Activated CD8-positive, alpha-beta memory T cell treated with anti-CD3 and anti-CD28 coated beads for 4 hours (primary cell): Measurements from ENCODE around the gene DAPK1.
"Not testable (repeated sequence)": the region's sequence is repeated elsewhere in the genome, so short reads cannot be mapped to it uniquely, and the experiment has no call there.

ENCODE experiments used
- DNase-seq, 2 donors: peaks; one replicate each; pipeline ENCODE4 v3.0.0-alpha.2; 2020; ENCODE audit warnings: low read depth in 2 of 2

The DAPK1 gene

DNA sequence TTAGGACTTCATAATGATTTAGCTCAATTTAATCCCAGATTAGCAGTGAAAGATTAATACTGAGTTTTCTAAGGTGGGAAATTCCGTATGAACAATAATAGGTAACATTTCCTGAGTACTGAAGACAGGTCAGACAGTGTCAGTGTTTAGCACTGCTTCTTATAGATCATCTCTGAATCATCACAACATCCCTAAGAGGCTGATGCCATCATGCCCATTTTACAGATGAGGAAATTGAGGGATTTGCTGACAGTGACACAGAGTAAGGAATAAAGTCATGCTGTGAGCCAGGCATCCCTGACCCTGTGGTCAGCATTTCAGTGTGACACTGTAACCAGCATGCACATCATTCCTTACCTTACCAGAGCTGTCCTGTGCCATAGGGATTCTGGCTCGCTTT lies 44.5 kb downstream of the DAPK1 start:
- DNase-seq, result no peak

- no peak for DNase-seq
These were observed 45.6 kb downstream of the DAPK1 start for GRCh38 chr9:87543251-87543650.

DNA sequence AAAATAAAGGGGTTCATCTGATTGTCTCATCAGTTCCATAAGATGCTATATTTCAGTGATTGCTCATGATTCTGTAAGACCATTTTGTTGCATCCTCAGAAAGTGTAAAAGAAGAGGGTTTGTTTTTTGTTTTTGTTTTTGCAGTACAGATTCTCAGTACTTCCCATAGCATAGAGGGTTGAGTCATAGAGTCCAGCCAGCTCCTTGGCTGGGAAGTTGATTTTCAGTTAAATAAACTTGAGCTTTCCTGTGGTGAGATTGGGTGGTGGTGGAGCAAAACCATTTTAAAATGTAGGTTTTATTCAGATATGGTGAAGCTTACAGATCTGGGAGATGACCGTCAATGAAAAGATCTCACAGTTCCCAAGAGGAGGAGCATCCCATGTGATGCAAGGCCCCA lies 48.2 kb downstream of the DAPK1 start:
- no peak for DNase-seq

DNA sequence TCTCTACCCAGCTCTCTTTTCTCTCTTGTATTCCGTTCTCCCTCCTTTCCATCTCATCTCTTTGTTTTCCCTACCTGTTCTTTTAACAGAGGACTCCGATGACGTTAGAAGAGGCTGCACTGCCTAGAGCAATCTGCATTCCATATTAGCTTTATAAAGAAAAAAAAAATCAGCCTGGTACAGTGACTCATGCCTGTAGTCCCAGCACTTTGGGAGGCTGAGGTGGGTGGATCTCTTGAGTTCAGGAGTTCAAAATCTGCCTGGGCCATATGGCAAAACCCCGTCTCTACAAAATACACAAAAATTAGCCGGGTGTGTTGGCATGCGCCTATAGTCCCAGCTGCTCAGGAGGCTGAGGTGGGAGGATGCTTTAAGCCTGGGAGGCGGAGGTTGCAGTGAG lies 49.0 kb downstream of the DAPK1 start:
- DNase-seq, result no peak

- DNase-seq, result no peak
These were observed 50.0 kb downstream of the DAPK1 start for GRCh38 chr9:87547671-87548081.

- no peak for DNase-seq
These were observed 50.5 kb downstream of the DAPK1 start for GRCh38 chr9:87548159-87548558.

DNA sequence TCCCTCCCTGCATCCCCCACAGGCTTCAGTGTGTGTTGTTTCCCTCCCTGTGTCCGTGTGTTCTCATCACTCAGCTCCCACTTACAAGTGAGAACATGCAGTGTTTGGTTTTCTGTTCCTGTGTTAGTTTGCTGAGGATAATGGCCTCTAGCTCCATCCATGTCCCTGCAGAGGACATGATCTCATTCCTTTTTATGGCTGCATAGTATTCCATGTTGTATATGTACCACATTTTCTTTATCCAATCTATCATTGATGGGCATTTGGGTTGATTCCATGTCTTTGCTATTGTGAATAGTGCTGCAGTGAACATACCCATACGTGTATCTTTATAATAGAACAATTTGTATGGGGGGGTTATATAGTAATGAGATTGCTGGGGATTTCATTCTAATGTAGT lies 51.4 kb downstream of the DAPK1 start:
- DNase-seq, result not testable (repeated sequence)

DNA sequence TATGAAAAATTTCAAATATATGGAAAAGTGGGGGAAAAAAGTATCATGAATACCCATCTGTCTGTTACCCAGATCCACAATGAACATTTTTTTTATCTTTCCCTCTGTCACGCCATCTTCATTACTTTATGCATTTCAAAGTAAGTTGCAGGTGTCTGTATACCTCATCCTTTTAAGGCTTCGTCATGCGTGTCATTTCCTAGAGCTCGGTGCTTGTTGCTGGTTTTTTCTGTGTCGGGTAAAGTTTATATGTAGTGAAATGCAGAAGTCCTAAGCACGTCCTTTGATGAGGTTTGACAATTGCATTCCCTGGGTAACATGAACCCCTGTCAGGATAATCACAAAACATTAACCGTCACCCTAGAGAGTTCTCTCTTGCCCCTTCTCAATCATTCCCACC lies 52.1 kb downstream of the DAPK1 start:
- DNase-seq, result no peak

- DNase-seq, result no peak
These were observed 52.7 kb downstream of the DAPK1 start for GRCh38 chr9:87550253-87550954.

GRCh38 chr9:87551772-87552217 lies 54.1 kb downstream of the DAPK1 start:
- no peak for DNase-seq

DNA sequence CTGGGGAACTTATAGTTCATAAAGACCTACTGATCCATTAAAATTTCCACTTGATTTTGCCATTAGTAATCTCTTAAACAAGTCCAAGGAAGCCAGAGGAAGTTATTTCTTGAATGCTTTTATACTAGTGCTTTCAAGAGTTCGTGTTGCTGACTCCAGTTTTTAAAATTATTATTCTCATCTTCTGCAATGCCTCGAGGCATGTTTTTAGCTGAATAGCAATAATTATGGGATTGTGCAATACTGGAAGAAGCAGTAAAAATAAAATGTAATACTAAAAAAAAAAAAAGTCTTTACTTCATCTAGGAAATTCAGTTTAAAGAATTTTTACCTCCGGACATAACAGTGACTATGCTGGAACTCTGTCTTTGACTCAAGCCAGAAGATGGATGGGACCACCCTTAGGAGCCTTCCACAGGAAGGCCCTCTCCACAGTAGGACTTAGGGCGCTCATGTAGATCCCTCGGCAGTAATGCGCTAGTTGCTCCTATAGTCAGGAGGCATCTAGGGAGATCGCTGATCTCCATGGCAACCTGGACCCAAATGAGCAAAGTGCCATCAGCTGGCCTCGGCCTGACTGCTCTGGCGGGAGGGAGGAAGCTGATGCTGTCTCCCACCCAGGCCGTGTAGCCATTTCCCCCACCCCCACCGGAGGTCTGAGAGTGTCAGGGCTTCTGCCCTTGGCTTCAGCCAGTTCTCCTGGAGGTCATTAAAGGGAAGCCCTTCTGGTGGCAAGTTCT lies 56.7 kb downstream of the DAPK1 start:
- DNase-seq, result no peak

DNA sequence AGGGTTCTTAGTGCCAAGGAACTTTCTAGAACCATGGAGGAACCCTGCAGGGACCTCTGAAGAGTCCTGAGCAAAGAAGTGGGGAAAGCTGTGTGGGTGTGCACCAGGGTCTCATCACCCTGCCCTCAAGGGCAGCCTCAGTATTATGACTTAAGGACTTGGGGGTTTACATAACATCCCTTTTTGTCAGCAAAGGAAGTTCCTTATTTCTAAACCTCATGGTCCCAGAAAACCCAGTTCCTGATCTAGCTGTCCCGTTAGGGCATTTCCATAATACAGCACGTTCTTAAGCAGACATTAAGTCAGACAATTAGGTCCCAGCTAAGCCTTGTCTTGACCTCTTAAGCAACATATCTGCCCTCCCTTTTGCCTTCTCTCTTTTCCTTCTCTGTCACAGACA lies 57.3 kb downstream of the DAPK1 start:
- DNase-seq, result no peak

DNA sequence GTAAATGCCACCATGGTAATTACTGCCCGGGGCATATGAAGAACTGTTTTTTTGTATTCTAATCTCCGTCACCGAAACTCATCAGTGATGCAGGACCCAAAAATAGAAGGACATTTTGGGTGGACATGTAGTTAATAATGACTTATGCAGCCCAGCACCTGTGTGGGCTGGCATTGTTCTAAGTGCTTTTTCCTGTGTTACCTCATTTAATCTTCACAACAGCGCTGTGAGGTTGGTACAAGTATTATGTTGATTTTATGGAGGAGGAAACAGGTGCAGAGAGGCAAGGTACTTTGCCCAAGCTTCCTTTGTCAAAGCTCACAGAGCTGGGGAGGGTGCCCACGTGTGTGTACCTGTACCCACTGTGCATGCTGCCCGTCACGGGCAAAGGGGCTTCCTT lies 58.4 kb downstream of the DAPK1 start:
- DNase-seq, result no peak

- no peak for DNase-seq
These were observed 59.2 kb downstream of the DAPK1 start for GRCh38 chr9:87556821-87557220.

- DNase-seq, result no peak
These were observed 60.3 kb downstream of the DAPK1 start for GRCh38 chr9:87557996-87558395.

- DNase-seq, result no peak
These were observed 61.0 kb downstream of the DAPK1 start for GRCh38 chr9:87558606-87559190.

- DNase-seq, result no peak
These were observed 64.4 kb downstream of the DAPK1 start for GRCh38 chr9:87562062-87562461.

GRCh38 chr9:87562530-87563170 lies 65.0 kb downstream of the DAPK1 start:
- no peak for DNase-seq

- DNase-seq, result no peak
These were observed 66.4 kb downstream of the DAPK1 start for GRCh38 chr9:87564111-87564510.

- no peak for DNase-seq
These were observed 67.1 kb downstream of the DAPK1 start for GRCh38 chr9:87564791-87565241.

DNA sequence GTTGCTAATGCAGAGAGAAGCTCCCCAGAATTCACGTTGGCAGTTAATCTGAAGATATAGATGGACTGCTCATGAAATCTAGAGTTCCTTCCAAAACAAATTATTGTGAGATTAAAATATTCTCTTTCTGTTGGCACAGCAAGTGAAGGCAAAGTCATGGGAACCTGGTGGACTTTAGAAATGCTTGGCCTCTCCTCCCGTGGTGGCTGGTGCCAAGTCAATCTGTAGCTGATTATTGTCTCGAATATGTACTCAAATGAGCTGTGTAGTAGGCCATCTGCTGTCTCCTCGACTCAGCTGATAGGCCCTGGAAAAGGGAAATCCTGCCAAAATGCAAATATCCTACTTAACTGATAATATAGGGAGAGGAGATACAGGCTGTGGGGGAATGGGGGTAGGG lies 69.3 kb downstream of the DAPK1 start:
- no peak for DNase-seq

GRCh38 chr9:87567571-87567970 lies 69.9 kb downstream of the DAPK1 start:
- DNase-seq, result no peak
